Measurements from ENCODE around the gene KRT79. TPM values are rescaled to one million over a fixed set of nuclear protein-coding genes. Genes with fewer than 3 reads are reported as not detected.

The KRT79 gene
- total and polyA plus RNA-seq, 7 donors: 0.03 to 0.05 TPM; not detected in 5

DNA sequence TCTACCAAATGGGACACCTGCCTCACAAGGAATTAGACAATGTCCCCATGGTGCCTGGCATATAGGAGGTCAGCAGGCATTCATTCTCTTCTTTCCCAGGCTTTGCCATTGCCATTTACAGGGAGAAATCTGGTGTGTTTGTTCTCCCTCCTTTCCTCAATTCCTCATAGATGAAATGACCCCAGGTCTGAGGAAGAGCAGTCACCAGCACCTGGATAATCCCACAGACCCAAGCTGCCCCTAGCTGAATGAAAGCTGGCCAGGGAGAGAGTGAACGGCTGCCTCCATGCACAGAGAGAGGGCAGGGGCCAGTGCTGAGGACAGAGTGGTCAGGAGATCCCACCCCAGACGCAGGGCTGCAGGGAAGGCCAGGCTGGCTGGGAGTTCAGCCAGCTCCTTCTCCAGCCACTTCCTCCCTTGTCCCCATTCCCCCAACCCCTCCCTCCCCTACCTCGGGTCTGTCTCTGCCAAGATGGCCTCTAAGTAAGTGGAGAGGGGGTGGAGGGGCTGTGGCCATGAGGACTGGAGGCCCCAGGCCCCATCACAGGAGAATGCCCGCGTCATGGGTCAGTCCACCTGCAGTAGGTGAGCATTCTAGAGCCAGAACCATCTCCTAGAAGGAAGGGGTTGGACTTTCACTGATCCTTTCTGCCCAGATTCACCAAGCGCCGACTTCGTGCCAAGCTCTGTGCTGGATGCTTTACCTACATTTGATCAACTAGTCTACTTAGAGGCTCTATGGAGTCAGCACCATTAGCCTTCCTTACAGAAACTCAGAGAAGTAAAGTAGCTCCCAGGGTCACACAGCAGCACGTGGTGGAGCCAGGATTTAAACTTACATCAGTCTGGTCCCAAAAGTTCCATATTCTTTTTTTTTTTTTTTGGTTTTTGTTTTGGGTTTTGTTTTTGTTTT is 18.2 kb downstream of the KRT79 start:
- DNase-seq (no peak), ATAC-seq (no peak)
- intact Hi-C loops (cut with DNase I): no loop called here
- Histone ChIP-seq H3K27me3 (ENCODE audit: insufficient read depth in 3 of 3, low read length in 2 of 3) (peaks cover 0 to 31% (median 6%) of the 10 kb centered on the region in 3 donors), H3K36me3 (ENCODE audit: insufficient read depth in 1 of 2, low read depth in 1 of 2) (no peaks in the 10 kb centered on the region), H3K27ac (no peak overlapping the region), H3K4me3 (no peak overlapping the region), H3K4me1 (no peaks in the 10 kb centered on the region), H3K9me3 (no peaks in the 10 kb centered on the region)
- WGBS, 3 donors: 64 to 86% (median 75%) methylated on average over 8 to 9 of the region's 9 CpGs
- TF ChIP-seq, protein P1, sequence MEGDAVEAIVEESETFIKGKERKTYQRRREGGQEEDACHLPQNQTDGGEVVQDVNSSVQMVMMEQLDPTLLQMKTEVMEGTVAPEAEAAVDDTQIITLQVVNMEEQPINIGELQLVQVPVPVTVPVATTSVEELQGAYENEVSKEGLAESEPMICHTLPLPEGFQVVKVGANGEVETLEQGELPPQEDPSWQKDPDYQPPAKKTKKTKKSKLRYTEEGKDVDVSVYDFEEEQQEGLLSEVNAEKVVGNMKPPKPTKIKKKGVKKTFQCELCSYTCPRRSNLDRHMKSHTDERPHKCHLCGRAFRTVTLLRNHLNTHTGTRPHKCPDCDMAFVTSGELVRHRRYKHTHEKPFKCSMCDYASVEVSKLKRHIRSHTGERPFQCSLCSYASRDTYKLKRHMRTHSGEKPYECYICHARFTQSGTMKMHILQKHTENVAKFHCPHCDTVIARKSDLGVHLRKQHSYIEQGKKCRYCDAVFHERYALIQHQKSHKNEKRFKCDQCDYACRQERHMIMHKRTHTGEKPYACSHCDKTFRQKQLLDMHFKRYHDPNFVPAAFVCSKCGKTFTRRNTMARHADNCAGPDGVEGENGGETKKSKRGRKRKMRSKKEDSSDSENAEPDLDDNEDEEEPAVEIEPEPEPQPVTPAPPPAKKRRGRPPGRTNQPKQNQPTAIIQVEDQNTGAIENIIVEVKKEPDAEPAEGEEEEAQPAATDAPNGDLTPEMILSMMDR (IDR thresholded peaks at IDR 0.05): no peak

DNA sequence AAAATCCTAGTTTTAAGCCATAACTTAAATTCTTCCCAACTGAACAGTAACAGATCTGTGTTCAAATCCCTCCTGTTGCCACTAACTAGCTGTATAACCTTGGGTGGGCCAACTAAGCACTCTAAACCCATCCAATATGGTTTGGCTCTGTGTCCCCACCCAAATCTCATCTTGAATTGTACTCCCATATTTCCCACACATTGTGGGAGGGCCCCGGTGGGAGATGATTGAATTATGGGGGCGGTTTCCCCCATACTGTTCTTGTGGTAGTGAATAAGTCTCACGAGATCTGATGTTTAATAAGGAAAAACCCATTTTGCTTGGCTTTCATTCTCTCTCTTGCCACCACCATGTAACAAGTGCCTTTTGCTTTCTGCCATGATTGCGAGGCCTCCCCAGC is 18.9 kb downstream of the KRT79 start:
- Histone ChIP-seq H3K4me3 (no peak overlapping the region), H3K9me3 (no peaks in the 10 kb centered on the region), H3K4me1 (no peaks in the 10 kb centered on the region), H3K36me3 (ENCODE audit: insufficient read depth in 1 of 2, low read depth in 1 of 2) (no peaks in the 10 kb centered on the region), H3K27ac (no peak overlapping the region), H3K27me3 (ENCODE audit: insufficient read depth in 3 of 3, low read length in 2 of 3) (peaks cover 0 to 24% (median 5%) of the 10 kb centered on the region in 3 donors)
- intact Hi-C loops (cut with DNase I): no loop called here
- TF ChIP-seq, protein P1 (IDR thresholded peaks at IDR 0.05): no peak
- ATAC-seq (no peak), DNase-seq (no peak)
- 89 to 93% (median 91%) methylated on average over 4 of the region's 4 CpGs for WGBS, 3 donors

DNA sequence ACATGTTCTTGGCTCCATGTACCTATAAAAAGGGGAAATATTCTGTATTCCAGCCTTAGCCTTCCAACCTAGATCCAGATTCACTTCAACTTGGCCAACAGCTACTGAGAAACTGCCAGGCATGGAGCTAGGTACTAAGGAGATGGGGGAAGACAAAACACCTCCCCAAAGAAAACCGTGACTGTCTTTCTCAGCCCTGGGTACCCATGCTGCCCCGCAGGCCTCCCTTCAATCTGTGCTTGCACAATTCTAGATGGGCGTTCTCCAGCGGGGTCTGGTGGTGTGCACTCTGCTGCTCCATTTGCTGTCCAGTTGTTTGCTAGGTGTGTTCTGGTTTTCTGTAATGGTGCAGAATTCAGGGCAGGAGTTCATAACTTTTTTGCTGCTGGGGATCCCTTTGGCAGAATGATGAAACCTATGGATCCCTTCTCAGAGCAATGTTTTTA is 19.4 kb downstream of the KRT79 start:
- TF ChIP-seq, protein P1 (IDR thresholded peaks at IDR 0.05): no peak
- ATAC-seq (no peak), DNase-seq (no peak)
- Histone ChIP-seq H3K27me3 (ENCODE audit: insufficient read depth in 3 of 3, low read length in 2 of 3) (peaks cover 0 to 20% (median 4%) of the 10 kb centered on the region in 3 donors), H3K27ac (no peak overlapping the region), H3K36me3 (ENCODE audit: insufficient read depth in 1 of 2, low read depth in 1 of 2) (no peaks in the 10 kb centered on the region), H3K4me1 (no peaks in the 10 kb centered on the region), H3K9me3 (no peaks in the 10 kb centered on the region), H3K4me3 (no peak overlapping the region)
- 70 to 81% (median 75%) methylated on average over 4 of the region's 4 CpGs for WGBS, 3 donors
- intact Hi-C loops (cut with DNase I): no loop called here

DNA sequence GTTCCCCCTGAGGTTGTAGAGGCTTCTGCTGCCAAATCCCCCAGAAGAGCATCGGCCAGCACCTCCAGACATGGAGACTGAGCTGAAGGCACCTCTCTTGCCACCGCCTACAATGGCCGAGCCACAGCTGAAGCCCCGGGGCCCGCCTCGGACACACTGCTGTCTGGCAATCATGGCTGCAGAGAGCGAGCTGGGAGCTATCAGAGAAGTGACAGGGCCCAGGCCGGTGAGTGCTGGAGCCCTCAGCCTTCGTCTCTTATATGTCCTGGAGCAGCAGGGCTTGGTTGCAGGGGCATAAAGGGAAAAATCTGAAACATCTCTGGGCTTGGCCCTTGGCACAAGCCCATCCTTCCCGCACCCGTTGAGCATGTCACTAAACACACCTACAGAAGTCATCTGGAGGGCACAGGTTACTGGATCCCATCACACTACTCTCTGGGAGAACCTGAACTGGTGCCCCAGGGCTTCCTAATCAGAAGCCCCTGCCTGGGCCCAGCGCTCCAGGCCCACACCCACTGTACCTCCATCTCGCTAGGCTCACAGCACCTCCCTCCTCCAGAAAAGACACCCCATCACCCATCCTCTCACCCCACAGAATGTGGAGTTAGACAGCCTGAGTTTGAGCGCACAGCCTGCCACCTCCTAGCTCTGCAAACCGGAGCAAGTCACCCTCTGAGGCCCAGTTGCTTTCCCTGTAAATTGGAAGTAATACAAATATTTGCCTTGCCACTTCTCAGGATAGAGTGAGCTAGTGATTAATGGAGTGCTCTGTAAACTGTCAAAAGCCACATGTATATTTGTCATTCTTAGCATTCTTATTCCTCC is 20.0 kb downstream of the KRT79 start, which contains the start of gene KRT4:
Gene KRT4 (minus strand): TSS at position 232 of the 825 bp plus-strand sequence. CDS start 58 bp downstream, at position 174.
- 79 to 82% (median 80%) methylated on average over 15 of the region's 15 CpGs for WGBS, 3 donors
- no peak for DNase-seq

More for the DNA sequence above, 20.0 kb downstream of the KRT79 start, which contains the start of gene KRT4:
- intact Hi-C loops (cut with DNase I): no loop called here
- Histone ChIP-seq H3K36me3 (ENCODE audit: insufficient read depth in 1 of 2, low read depth in 1 of 2) (no peaks in the 10 kb centered on the region), H3K9me3 (no peaks in the 10 kb centered on the region), H3K27me3 (ENCODE audit: insufficient read depth in 3 of 3, low read length in 2 of 3) (peaks cover 0 to 14% (median 4%) of the 10 kb centered on the region in 3 donors), H3K4me1 (no peaks in the 10 kb centered on the region), H3K4me3 (no peak within 1 kb of the TSS), H3K27ac (no peak within 1 kb of the TSS)
- TF ChIP-seq, protein P1 (IDR thresholded peaks at IDR 0.05): no peak
- no peak for ATAC-seq

Measured in psoas muscle (tissue), 8 donors.